GM21447 (cell line): ENCODE measurements around the gene RHBDF2.

Experiments
- ATAC-seq: cut with Tn5 transposase; IDR thresholded peaks from one replicate; pipeline ENCODE4 v1.9.1; 2021; ENCODE audit not compliant: unreplicated experiment

RHBDF2 gene

GRCh38 chr17:76501018-76501826 lies at the start of gene RHBDF2:
Gene RHBDF2 (minus strand): TSS chr17:76501423. CDS start chr17:76481524, 19,899 bp downstream.
- ATAC-seq = peak; percentile 59

GRCh38 chr17:76549539-76549938 lies 48.3 kb upstream of the RHBDF2 start:
- no peak for ATAC-seq

- ATAC-seq = no peak
These were observed 47.9 kb upstream of the RHBDF2 start for GRCh38 chr17:76549215-76549518.

- ATAC-seq = no peak
These were observed 47.4 kb upstream of the RHBDF2 start for GRCh38 chr17:76548378-76549214.

- ATAC-seq = no peak
These were observed 46.5 kb upstream of the RHBDF2 start for GRCh38 chr17:76547642-76548202.

GRCh38 chr17:76547183-76547641 lies 46.0 kb upstream of the RHBDF2 start:
- no peak for ATAC-seq

- ATAC-seq = no peak
These were observed 45.4 kb upstream of the RHBDF2 start for GRCh38 chr17:76546556-76547182.

- no peak for ATAC-seq
These were observed 44.8 kb upstream of the RHBDF2 start for GRCh38 chr17:76545918-76546555.

- no peak for ATAC-seq
These were observed 43.5 kb upstream of the RHBDF2 start for GRCh38 chr17:76544546-76545365.

- no peak for ATAC-seq
These were observed 42.8 kb upstream of the RHBDF2 start for GRCh38 chr17:76543826-76544545.

- ATAC-seq = no peak
These were observed 42.2 kb upstream of the RHBDF2 start for GRCh38 chr17:76543482-76543825.

GRCh38 chr17:76542984-76543383 lies 41.8 kb upstream of the RHBDF2 start:
- no peak for ATAC-seq

- no peak for ATAC-seq
These were observed 41.3 kb upstream of the RHBDF2 start for GRCh38 chr17:76542566-76542971.

GRCh38 chr17:76541739-76542454 lies 40.7 kb upstream of the RHBDF2 start:
- ATAC-seq = no peak

- ATAC-seq = no peak
These were observed 39.4 kb upstream of the RHBDF2 start for GRCh38 chr17:76540381-76541300.

- ATAC-seq = no peak
These were observed 38.5 kb upstream of the RHBDF2 start, which contains the start of gene PRCD for GRCh38 chr17:76539631-76540271. Gene PRCD (plus strand): TSS chr17:76540044. CDS start chr17:76540142, 98 bp downstream.

- no peak for ATAC-seq
These were observed 37.8 kb upstream of the RHBDF2 start for GRCh38 chr17:76538941-76539570.
